Urothelium cell line (cell line): ENCODE data around the gene HOXD3.

Source experiments
- DNase-seq: peaks from one replicate; pipeline ENCODE4 v3.0.0; 2011; ENCODE audit warnings: low spot score, mixed read lengths
- FAIRE-seq: peaks from 2 replicates; lab custom pipeline; 2011; peaks lifted over from hg19 to GRCh38; lab: Jason Lieb, UNC

The HOXD3 gene

DNA sequence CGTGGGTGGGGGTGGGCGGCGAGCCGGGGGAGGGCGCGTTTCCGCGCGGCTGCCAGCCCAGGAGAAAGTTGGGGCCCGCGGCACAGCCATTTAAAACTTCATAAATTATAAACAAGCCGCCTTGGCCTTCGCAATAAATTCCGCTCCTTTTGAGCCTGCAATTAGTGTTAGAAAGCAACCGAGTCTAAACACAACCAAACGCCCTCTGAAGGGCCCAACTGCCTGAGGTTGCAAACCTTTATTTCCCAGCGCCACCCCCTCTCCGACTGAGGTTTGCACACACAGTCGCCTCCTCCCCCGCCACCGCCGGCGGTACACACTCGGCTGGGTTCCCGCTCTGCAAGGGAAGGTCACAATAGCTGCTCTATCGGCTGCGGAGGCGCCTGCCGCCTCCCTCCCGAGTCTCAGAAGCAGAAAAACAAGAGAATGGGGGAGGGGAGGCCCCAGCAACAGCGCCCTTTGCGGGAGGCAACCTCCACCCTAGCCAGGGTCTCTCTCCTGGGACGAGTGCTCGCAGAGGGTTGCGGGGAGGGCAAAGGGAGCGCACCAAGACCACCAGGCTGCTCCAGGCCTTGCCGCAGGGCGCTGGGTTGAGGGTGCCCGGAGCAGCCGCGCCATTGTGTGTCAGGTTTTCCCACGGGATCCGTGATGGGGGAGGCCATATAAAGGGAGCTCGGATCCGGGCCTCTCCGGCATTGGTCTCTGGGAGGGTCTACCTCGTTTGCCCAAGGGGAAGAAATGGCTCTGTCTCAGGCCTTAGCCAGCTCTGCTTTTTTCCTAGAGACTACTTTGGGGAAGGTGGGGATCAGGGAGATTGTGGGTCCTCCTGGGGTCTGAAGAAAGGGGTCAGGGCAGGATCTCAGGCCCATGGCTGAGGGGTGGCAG lies 18.0 kb downstream of the HOXD3 start:
- DNase-seq (no peak), FAIRE-seq (no peak)

DNA sequence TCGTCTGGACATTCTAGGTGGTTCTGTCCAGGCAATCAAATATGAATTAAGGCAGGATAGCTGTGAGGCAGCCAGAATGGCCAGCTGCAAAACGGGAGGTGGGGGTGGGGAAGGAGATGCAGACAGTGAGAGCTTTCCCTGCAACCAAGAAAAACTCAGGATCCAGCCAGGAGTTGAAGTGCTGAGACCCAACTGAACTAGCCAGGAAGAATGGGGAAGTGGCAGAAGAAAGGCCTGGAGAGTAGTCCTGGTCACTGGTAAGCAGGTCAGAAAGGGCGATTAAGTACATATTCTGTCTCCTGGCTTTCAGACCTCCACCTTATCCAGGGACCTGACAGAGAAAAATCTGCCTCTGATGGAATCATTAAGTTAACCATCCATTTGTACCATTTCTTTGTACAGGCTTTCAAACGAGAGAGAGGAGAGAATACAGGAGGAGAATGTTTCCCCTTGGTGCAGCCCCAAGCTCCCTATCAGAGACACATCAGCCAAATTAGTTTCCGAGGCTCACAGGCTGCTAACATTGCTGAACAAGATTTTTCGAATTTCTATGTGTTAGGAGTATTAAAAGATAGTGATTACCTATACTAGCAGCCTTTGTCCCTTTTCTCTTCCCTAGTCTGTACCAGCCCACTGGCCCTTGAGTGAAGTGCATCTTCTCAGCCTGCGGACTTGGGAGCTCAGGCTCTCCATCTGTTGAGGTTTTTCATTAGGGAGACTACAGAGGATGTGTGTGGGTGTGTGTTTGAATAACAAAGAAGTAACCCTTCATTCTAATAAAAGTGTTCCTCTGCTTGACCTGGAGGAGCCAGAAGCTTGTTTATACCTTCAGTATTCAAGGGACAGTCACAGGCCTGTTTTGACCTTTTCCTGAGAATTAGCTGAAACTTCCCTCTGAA lies 18.9 kb downstream of the HOXD3 start:
- no peak for DNase-seq
- no peak for FAIRE-seq

GRCh38 chr2:176177580-176178037 lies 20.5 kb downstream of the HOXD3 start:
- no peak for FAIRE-seq

GRCh38 chr2:176178038-176178756 lies 21.1 kb downstream of the HOXD3 start:
- no peak for FAIRE-seq
- DNase-seq: no peak

More at GRCh38 chr2:176177580-176178037, 20.5 kb downstream of the HOXD3 start:
- DNase-seq: no peak

GRCh38 chr2:176178757-176179295 lies 21.7 kb downstream of the HOXD3 start:
- DNase-seq (no peak), FAIRE-seq (no peak)

DNA sequence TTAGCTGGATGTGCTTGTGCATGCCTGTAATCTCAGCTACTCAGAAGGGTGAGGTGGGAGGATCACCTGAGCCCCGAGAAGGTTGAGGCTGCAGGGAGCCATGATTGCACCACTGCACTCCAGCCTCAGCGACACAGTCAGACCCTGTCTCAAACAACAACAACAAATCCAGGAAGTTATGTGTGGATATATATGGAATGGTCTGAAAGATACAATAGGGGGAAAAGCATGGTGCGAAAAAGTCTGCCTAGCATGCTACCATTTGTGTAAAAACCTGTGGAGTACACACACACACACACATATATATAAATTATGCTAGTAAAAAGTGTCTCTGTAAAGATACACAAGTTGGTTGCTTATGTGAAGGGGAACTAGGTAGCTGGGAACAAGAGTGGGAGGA lies 24.4 kb downstream of the HOXD3 start:
- no peak for DNase-seq
- FAIRE-seq: no peak

GRCh38 chr2:176182671-176183070 lies 25.6 kb downstream of the HOXD3 start:
- FAIRE-seq (no peak), DNase-seq (no peak)

DNA sequence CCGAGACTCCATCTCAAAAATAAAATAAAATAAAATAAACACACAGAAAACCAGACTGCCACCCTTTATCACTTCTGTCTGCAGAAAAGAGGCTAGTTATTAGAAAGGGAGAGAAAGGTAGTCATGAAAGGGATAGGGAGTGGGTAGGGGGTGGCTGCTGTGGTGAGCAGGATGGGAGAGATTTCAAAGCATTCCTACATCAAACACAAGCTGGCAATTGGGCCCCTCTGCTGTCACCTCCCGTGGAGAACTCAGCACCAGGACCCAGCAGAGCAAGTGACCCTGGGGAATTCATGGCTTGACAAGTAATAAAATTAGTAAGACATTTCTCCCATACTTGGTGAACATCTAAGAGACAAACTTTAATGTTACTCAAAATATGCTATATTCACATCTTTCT lies 27.6 kb downstream of the HOXD3 start:
- DNase-seq (no peak), FAIRE-seq (no peak)

- no peak for FAIRE-seq
- no peak for DNase-seq
Observed at GRCh38 chr2:176186024-176186423, 28.9 kb downstream of the HOXD3 start.

GRCh38 chr2:176187200-176187898 lies 30.2 kb downstream of the HOXD3 start:
- DNase-seq (peak; percentile 21), FAIRE-seq (no peak)

DNA sequence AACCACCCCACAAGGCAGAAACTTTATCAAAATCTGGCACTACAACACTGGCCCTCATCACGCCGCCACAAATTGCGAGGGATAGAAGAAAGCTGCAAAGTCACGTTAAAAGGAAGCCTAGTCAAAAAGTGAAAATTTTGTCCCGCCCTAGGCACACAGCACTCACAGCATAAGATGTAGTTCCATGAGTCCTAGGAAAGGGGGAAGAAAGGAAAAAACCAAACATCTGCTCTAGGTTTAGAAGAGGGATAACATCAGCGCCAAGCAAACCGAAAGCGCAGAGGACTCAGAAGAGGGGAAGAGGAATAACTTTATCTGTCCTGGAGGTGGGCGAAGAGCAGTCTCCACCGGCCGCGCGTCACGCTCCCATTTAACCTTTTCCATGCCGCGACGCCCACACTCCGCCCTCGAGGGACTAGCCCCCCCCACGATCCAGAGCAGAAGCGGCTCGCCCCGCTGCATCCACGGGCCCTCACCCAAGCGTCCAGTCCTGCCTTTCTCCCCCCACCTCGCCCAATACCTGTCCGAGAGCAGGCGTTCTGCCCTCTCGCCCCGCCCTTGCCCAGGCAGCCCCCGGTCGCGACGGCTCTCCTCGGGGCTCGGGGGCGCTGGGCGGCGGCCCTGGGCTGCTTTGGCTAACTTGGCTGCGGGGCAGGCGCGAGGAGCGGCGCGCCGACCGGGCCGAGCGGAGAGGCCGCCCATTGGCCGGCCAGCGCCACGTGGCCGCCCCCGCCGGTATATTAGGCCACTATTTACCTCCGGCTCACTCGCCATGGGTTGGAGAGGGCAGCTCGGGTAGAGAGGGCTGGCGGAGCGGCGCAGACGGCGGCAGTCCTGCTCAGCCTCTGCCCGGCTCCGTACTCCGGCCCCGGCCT lies 31.0 kb downstream of the HOXD3 start, which contains the start of gene HOXD1:
HOXD1 (plus strand) TSS at position 770 of the 875 bp plus-strand sequence. CDS start 134 bp downstream, outside the sequence.
- FAIRE-seq: no peak

GRCh38 chr2:176188774-176189680 lies 31.9 kb downstream of the HOXD3 start:
- no peak for DNase-seq
- FAIRE-seq: no peak

More for the DNA sequence above, 31.0 kb downstream of the HOXD3 start, which contains the start of gene HOXD1:
- peak; percentile 86 for DNase-seq

GRCh38 chr2:176189681-176190641 lies 32.9 kb downstream of the HOXD3 start:
- FAIRE-seq (no peak), DNase-seq (no peak)

GRCh38 chr2:176192351-176192750 lies 35.2 kb downstream of the HOXD3 start:
- no peak for DNase-seq
- FAIRE-seq: no peak

- DNase-seq (no peak), FAIRE-seq (no peak)
Observed at GRCh38 chr2:176193048-176193447, 35.9 kb downstream of the HOXD3 start.

GRCh38 chr2:176199902-176200301 lies 42.8 kb downstream of the HOXD3 start:
- FAIRE-seq: no peak
- no peak for DNase-seq

DNA sequence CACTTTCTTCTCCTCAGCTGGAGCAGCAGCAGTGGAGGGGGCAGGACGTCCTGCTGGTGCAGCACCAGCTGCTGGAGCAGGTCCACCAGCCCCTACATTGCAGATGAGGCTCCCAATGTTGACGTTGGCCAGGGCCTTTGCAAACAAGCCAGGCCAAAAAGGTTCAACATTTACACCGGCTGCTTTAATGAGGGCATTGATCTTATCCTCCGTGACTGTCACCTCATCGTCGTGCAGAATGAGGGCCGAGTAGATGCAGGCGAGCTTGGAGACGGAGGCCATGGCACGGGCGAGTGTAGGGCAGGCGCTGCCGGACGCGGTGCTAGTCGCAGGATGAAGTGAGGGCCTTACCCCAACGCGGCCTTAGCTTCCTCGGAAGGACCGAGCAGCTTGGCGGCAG lies 43.9 kb downstream of the HOXD3 start:
- DNase-seq: no peak
- FAIRE-seq: no peak
